Measurements from ENCODE around the gene TBX15.

DNA sequence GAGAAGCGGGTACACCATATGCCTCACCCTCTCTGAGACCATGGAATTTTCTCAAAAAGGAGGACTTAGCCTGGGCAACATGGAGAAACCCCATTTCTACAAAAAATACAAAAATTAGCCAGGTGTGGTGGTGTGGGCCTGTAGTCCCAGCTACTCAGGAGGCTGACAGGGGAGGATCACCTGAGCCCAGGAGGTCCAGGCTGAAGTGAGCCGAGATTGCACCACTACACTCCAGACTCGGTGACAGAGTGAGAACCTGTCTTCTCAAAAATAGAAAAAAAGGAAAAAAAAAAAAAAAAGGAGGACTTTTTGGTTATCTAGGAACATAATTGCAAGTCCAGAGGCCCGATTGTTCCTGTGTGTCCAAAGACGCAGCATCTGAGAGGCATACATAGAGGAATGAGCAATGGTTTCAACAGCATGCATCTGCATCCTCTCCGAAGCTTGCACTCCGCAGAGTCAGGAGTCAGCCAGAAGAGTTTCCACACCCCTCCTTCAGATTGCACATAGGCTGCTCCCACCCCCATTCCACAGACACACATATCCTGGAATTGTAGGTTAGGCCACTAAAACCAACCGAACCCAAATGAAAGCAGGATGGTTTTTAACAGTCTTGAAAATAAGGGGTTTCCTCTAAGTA lies 2.5 kb upstream of the TBX15 start:
- TF ChIP-seq ZNF274 (IDR thresholded peaks at IDR 0.05; ENCODE audit: low read depth, low read length) (no peak), YY1 (IDR thresholded peaks at IDR 0.05; ENCODE audit: insufficient read depth, insufficient read length) (no peak)

All from NT2/D1 (cell line).